GM18517 (cell line): ENCODE data around the gene TBX4.
"Not testable (repeated sequence)": the region's sequence is repeated elsewhere in the genome, so short reads cannot be mapped to it uniquely, and the experiment has no call there.

Experiments used
- ATAC-seq: cut with Tn5 transposase; IDR thresholded peaks from one replicate; pipeline ENCODE4 v1.9.1; 2021; ENCODE audit warnings: mild to moderate bottlenecking, moderate library complexity; ENCODE audit not compliant: unreplicated experiment

The TBX4 gene

GRCh38 chr17:61519754-61520440 is 67.7 kb downstream of the TBX4 start:
- ATAC-seq: no peak

- ATAC-seq: no peak
Measured at GRCh38 chr17:61520897-61521296, 68.7 kb downstream of the TBX4 start.

GRCh38 chr17:61522088-61522487 is 69.9 kb downstream of the TBX4 start:
- ATAC-seq: no peak

- ATAC-seq: no peak
Measured at GRCh38 chr17:61524319-61524718, 72.1 kb downstream of the TBX4 start.

- not testable (repeated sequence) for ATAC-seq
Measured at GRCh38 chr17:61527441-61527840, 75.2 kb downstream of the TBX4 start.

- ATAC-seq: no peak
Measured at GRCh38 chr17:61528171-61528570, 75.9 kb downstream of the TBX4 start.

- no peak for ATAC-seq
Measured at GRCh38 chr17:61531223-61531622, 79.0 kb downstream of the TBX4 start.

- ATAC-seq: no peak
Measured at GRCh38 chr17:61532826-61533225, 80.6 kb downstream of the TBX4 start.

- ATAC-seq: no peak
Measured at GRCh38 chr17:61533797-61534196, 81.6 kb downstream of the TBX4 start.

GRCh38 chr17:61534414-61534813 is 82.2 kb downstream of the TBX4 start:
- no peak for ATAC-seq
